Dedifferentiated amniotic fluid mesenchymal stem cell (primary cell): ENCODE results near the gene ADAMTS19.

Experiments used
- DNase-seq: peaks from one replicate; pipeline ENCODE4 v3.0.0-alpha.2; 2016; ENCODE audit errors: extremely low spot score

Gene ADAMTS19

GRCh38 chr5:129766798-129767197 lies 306.7 kb downstream of the ADAMTS19 start:
- no peak for DNase-seq

GRCh38 chr5:129767927-129768380 lies 307.9 kb downstream of the ADAMTS19 start:
- peak; percentile 95 for DNase-seq

GRCh38 chr5:129768735-129769134 lies 308.6 kb downstream of the ADAMTS19 start:
- DNase-seq: no peak

- DNase-seq: no peak
Measured at GRCh38 chr5:129770024-129770820, 310.1 kb downstream of the ADAMTS19 start.

GRCh38 chr5:129771058-129771838 lies 311.1 kb downstream of the ADAMTS19 start:
- peak; percentile 72 for DNase-seq

- DNase-seq: no peak
Measured at GRCh38 chr5:129773376-129773775, 313.3 kb downstream of the ADAMTS19 start.

- DNase-seq: no peak
Measured at GRCh38 chr5:129781594-129781993, 321.5 kb downstream of the ADAMTS19 start.
